Ovary (tissue), 9 donors: ENCODE results near the gene IGSF9B. TPM values are rescaled to one million over a fixed set of nuclear protein-coding genes. Genes with fewer than 3 reads are reported as not detected.

Experiments used
- DNase-seq, 5 donors: peaks; one replicate each; pipeline ENCODE4 v3.0.0-alpha.2; 2019 to 2020
- H3K27ac ChIP-seq, 2 donors: fragments of 200-600 bp; one replicate each; pipeline versions ENCODE4 v1.5.1 to v1.8.0; 2019 to 2022
- H3K27me3 ChIP-seq: fragments of 200-600 bp; one replicate; pipeline ENCODE4 v1.8.0; 2022
- H3K36me3 ChIP-seq: fragments of 200-600 bp; sonication (generic); one replicate; pipeline ENCODE4 v1.5.1; 2019
- H3K4me1 ChIP-seq: one replicate; pipeline ENCODE4 v1.8.1; 2013; ENCODE audit warnings: mild to moderate bottlenecking, moderate library complexity; ENCODE audit not compliant: insufficient read depth
- H3K4me3 ChIP-seq: fragments of 200-600 bp; sonication (generic); one replicate; pipeline ENCODE4 v1.5.1; 2017
- H3K9me3 ChIP-seq, 2 donors: fragments of 200-600 bp in 1 of 2; sonication (generic) in 1 of 2; one replicate each; pipeline versions ENCODE4 v1.5.1 to v1.8.1; 2013 to 2019; ENCODE audit warnings: mild to moderate bottlenecking in 1 of 2, moderate library complexity in 1 of 2
- CTCF ChIP-seq, 3 donors: fragments of 450-650 bp in 2 of 3; fragments of 200-600 bp in 1 of 3; IDR thresholded peaks; one replicate each; pipeline versions ENCODE4 v1.5.1 to v1.8.0; 2016 to 2022; ENCODE audit warnings: antibody characterized with exemption in 3 of 3, mild to moderate bottlenecking in 1 of 3
- EP300 ChIP-seq: sonication (generic); formaldehyde crosslinking; IDR thresholded peaks from one replicate; pipeline ENCODE4 v1.6.1; 2017; ENCODE audit warnings: antibody characterized with exemption
- POLR2A ChIP-seq: fragments of 450-650 bp; IDR thresholded peaks from one replicate; pipeline ENCODE4 v1.6.1; 2017; ENCODE audit warnings: antibody characterized with exemption, mild to moderate bottlenecking, moderate library complexity
- WGBS, 3 donors: extraction: QIAGEN DNeasy Blood & Tissue Kit in 1 of 3; methylation state at CpG; one replicate each; pipeline versions ENCODE4 v1.1.5 to v1.1.7; 2013 to 2017; 5-methylcytosine and 5-hydroxymethylcytosine counted together
- intact Hi-C, 4 donors: fragments of 100-400 bp; cut with DNase I; formaldehyde crosslinking; loops; one replicate each; pipeline versions ENCODE4 v1.11.0 to v1.15.1; 2022 to 2023
- polyA plus RNA-seq, 2 donors: library from polyadenylated mRNA; stranded (reverse); fragments of 200-250 nt in 1 of 2; fragments of 350-450 nt in 1 of 2; fragmentation: Illumina TruSeq in 1 of 2; extraction: RNeasy Lipid Tissue Mini Kit (QIAGEN cat#74804) in 1 of 2; gene quantifications; one replicate each; pipeline ENCODE4 v1.2.3, GENCODE V29; 2013 to 2014
- total RNA-seq, 7 donors: library from RNA; depleted of rRNA in 2 of 7; stranded (reverse); fragments of >200 nt in 2 of 7; fragmentation: NEBNext Ultra II Directional in 3 of 7; extraction: Animal tissue kit (Norgen Biotek cat#: 25700) in 3 of 7; gene quantifications; one replicate each; pipeline versions ENCODE4 v1.1.0 to v1.2.4, GENCODE V29; 2016 to 2023
- donor health status: DM: no; HTN: no; CAD: no; lungs with moderate emphysema.
- donor health status: DM: no; HTN: no; CAD: no.
- donor health status: Bipolar disorder and iron deficiency.
- donor health status: DM: yes; HTN: yes; CAD: no.
- donor health status: DM: no; HTN: no; CAD: no.
- donor health status: DM: yes; HTN: yes; CAD: no.

IGSF9B gene
- total and polyA plus RNA-seq, 9 donors: 0.48 to 15.4 (median 4.7) TPM

GRCh38 chr11:133911171-133911570 is 45.6 kb downstream of the IGSF9B start:
- TF ChIP-seq CTCF (IDR thresholded peaks at IDR 0.05) (no peak), POLR2A (no peak), EP300 (no peak)
- no peak overlapping the region for H3K4me3 ChIP-seq
- 80 to 90% (median 86%) methylated on average over 3 of the region's 3 CpGs for WGBS, 3 donors
- H3K27ac ChIP-seq: no peak overlapping the region
- H3K36me3 ChIP-seq: no peaks in the 10 kb centered on the region
- intact Hi-C loops: no loop called here
- no peaks in the 10 kb centered on the region for H3K9me3 ChIP-seq
- no peak for DNase-seq
- H3K4me1 ChIP-seq: no peaks in the 10 kb centered on the region
- H3K27me3 ChIP-seq: no peaks in the 10 kb centered on the region

- Histone ChIP-seq H3K4me1 (no peaks in the 10 kb centered on the region), H3K4me3 (no peak overlapping the region), H3K9me3 (no peaks in the 10 kb centered on the region), H3K27ac (no peak overlapping the region), H3K27me3 (no peaks in the 10 kb centered on the region), H3K36me3 (no peaks in the 10 kb centered on the region)
- no peak for DNase-seq
- TF ChIP-seq EP300: no peak
- TF ChIP-seq POLR2A: no peak
- no peak for TF ChIP-seq CTCF (IDR thresholded peaks at IDR 0.05)
- WGBS, 3 donors: 90 to 92% (median 91%) methylated on average over 14 of the region's 14 CpGs
- intact Hi-C loops: no loop called here
Observed at GRCh38 chr11:133910101-133910500, 46.7 kb downstream of the IGSF9B start.

- no peak for DNase-seq
- Histone ChIP-seq H3K4me3 (no peak overlapping the region), H3K9me3 (no peaks in the 10 kb centered on the region), H3K27me3 (no peaks in the 10 kb centered on the region), H3K36me3 (no peaks in the 10 kb centered on the region), H3K4me1 (no peaks in the 10 kb centered on the region), H3K27ac (no peak overlapping the region)
- WGBS, 3 donors: 85 to 90% (median 89%) methylated on average over 16 of the region's 16 CpGs
- TF ChIP-seq POLR2A (no peak), CTCF (IDR thresholded peaks at IDR 0.05) (no peak), EP300 (no peak)
- intact Hi-C loops: no loop called here
Observed at GRCh38 chr11:133908827-133909226, 47.9 kb downstream of the IGSF9B start.

- Histone ChIP-seq H3K4me3 (no peak overlapping the region), H3K27me3 (no peaks in the 10 kb centered on the region), H3K9me3 (no peaks in the 10 kb centered on the region), H3K4me1 (no peaks in the 10 kb centered on the region), H3K36me3 (no peaks in the 10 kb centered on the region), H3K27ac (no peak overlapping the region)
- intact Hi-C loops: no loop called here
- TF ChIP-seq POLR2A (no peak), EP300 (no peak), CTCF (IDR thresholded peaks at IDR 0.05) (no peak)
- WGBS, 3 donors: 80 to 89% (median 86%) methylated on average over 24 of the region's 24 CpGs
- no peak for DNase-seq
Observed at GRCh38 chr11:133907841-133908241, 48.9 kb downstream of the IGSF9B start.

GRCh38 chr11:133907216-133907615 is 49.6 kb downstream of the IGSF9B start:
- no peak for DNase-seq
- intact Hi-C loops: no loop called here
- no peak for TF ChIP-seq EP300
- no peak for TF ChIP-seq POLR2A
- TF ChIP-seq CTCF (IDR thresholded peaks at IDR 0.05): no peak
- Histone ChIP-seq H3K36me3 (no peaks in the 10 kb centered on the region), H3K4me3 (no peak overlapping the region), H3K4me1 (no peaks in the 10 kb centered on the region), H3K27ac (no peak overlapping the region), H3K27me3 (no peaks in the 10 kb centered on the region), H3K9me3 (no peaks in the 10 kb centered on the region)
- 89 to 94% (median 89%) methylated on average over 9 of the region's 9 CpGs for WGBS, 3 donors
